RCC 7860 (cell line): ENCODE results near the gene BIRC7.

ENCODE experiments used
- DNase-seq: peaks from one replicate; pipeline ENCODE4 v3.0.0-alpha.2; 2015; ENCODE audit warnings: low spot score
- FAIRE-seq: peaks from 2 replicates; lab custom pipeline; 2012; peaks lifted over from hg19 to GRCh38; lab: Jason Lieb, UNC

The BIRC7 gene

GRCh38 chr20:63244468-63244867 is 8.8 kb downstream of the BIRC7 start:
- no peak for FAIRE-seq
- no peak for DNase-seq

- no peak for DNase-seq
- no peak for FAIRE-seq
Measured at GRCh38 chr20:63246490-63247288, 11.0 kb downstream of the BIRC7 start.

GRCh38 chr20:63247671-63248228 is 12.0 kb downstream of the BIRC7 start:
- FAIRE-seq (no peak), DNase-seq (no peak)

GRCh38 chr20:63248835-63249591 is 13.3 kb downstream of the BIRC7 start:
- peak; percentile 77 for DNase-seq
- FAIRE-seq, result peak; percentile 83

GRCh38 chr20:63249891-63250290 is 14.2 kb downstream of the BIRC7 start:
- no peak for DNase-seq
- no peak for FAIRE-seq

- peak; percentile 61 for FAIRE-seq
Measured at GRCh38 chr20:63251350-63251749, 15.6 kb downstream of the BIRC7 start.

GRCh38 chr20:63252284-63252711 is 16.6 kb downstream of the BIRC7 start:
- FAIRE-seq, result no peak
- no peak for DNase-seq

More at GRCh38 chr20:63251350-63251749, 15.6 kb downstream of the BIRC7 start:
- peak; percentile 12 for DNase-seq

GRCh38 chr20:63253065-63253437 is 17.3 kb downstream of the BIRC7 start:
- DNase-seq (no peak), FAIRE-seq (no peak)

- no peak for DNase-seq
- FAIRE-seq, result no peak
Measured at GRCh38 chr20:63253438-63254231, 17.9 kb downstream of the BIRC7 start.

GRCh38 chr20:63254232-63254605 is 18.5 kb downstream of the BIRC7 start, which contains the start of gene NKAIN4:
NKAIN4 (minus strand) TSS chr20:63254463; CDS start chr20:63254450, 13 bp downstream.
- FAIRE-seq (no peak), DNase-seq (no peak)

GRCh38 chr20:63254606-63255384 is 19.1 kb downstream of the BIRC7 start:
- no peak for FAIRE-seq

GRCh38 chr20:63255931-63256704 is 20.4 kb downstream of the BIRC7 start:
- no peak for FAIRE-seq
- DNase-seq, result no peak

More at GRCh38 chr20:63254606-63255384, 19.1 kb downstream of the BIRC7 start:
- DNase-seq, result no peak

GRCh38 chr20:63256954-63257353 is 21.2 kb downstream of the BIRC7 start:
- DNase-seq (no peak), FAIRE-seq (no peak)

GRCh38 chr20:63257629-63258028 is 21.9 kb downstream of the BIRC7 start:
- no peak for DNase-seq
- no peak for FAIRE-seq

GRCh38 chr20:63258781-63259180 is 23.1 kb downstream of the BIRC7 start:
- DNase-seq (no peak), FAIRE-seq (no peak)

GRCh38 chr20:63259734-63260460 is 24.2 kb downstream of the BIRC7 start:
- FAIRE-seq, result no peak

GRCh38 chr20:63260521-63260920 is 24.8 kb downstream of the BIRC7 start:
- DNase-seq (no peak), FAIRE-seq (no peak)

More at GRCh38 chr20:63259734-63260460, 24.2 kb downstream of the BIRC7 start:
- no peak for DNase-seq

- FAIRE-seq (no peak), DNase-seq (no peak)
Measured at GRCh38 chr20:63261060-63261794, 25.5 kb downstream of the BIRC7 start.
